Stomach (tissue), 9 donors: ENCODE results near the gene RYR1. TPM values are rescaled to one million over a fixed set of nuclear protein-coding genes. Genes with fewer than 3 reads are reported as not detected.

Source experiments
- DNase-seq, 2 donors: peaks; one replicate each; pipeline versions ENCODE4 v3.0.0 to v3.0.0-alpha.2; 2013 to 2019
- H3K27ac ChIP-seq, 5 donors: fragments of 200-600 bp in 4 of 5; sonication (generic) in 4 of 5; one replicate each; pipeline ENCODE4 v1.5.1; 2013 to 2019; ENCODE audit warnings: mild to moderate bottlenecking in 1 of 5, moderate library complexity in 1 of 5
- H3K27me3 ChIP-seq, 3 donors: fragments of 200-600 bp; sonication (generic); one replicate each; pipeline ENCODE4 v1.5.1; 2017 to 2019; ENCODE audit warnings: mixed run types in 1 of 3
- H3K36me3 ChIP-seq, 4 donors: fragments of 200-600 bp; sonication (generic); 1 replicate in 3 of 4; 2 replicates in 1 of 4; pipeline ENCODE4 v1.5.1; 2016 to 2019
- H3K4me1 ChIP-seq, 4 donors: fragments of 200-600 bp; sonication (generic); one replicate each; pipeline ENCODE4 v1.5.1; 2016 to 2019
- H3K4me3 ChIP-seq, 4 donors: fragments of 200-600 bp; sonication (generic) in 3 of 4; one replicate each; pipeline ENCODE4 v1.5.1; 2016 to 2019; ENCODE audit warnings: mild to moderate bottlenecking in 1 of 4
- H3K9me3 ChIP-seq, 4 donors: fragments of 200-600 bp; sonication (generic); one replicate each; pipeline ENCODE4 v1.5.1; 2016 to 2019
- CTCF ChIP-seq, 7 experiments: fragments of 450-650 bp in 4 of 7; fragments of 200-600 bp in 3 of 7; sonication (generic) in 3 of 7; IDR thresholded peaks; one replicate each; pipeline ENCODE4 v1.5.1; 2016 to 2019; ENCODE audit warnings: antibody characterized with exemption in 7 of 7, control low read depth in 2 of 7, mild to moderate bottlenecking in 1 of 7
- EP300 ChIP-seq: sonication (generic); formaldehyde crosslinking; IDR thresholded peaks from one replicate; pipeline ENCODE4 v1.6.1; 2017; ENCODE audit warnings: antibody characterized with exemption
- POLR2A ChIP-seq, 4 donors: fragments of 450-650 bp; IDR thresholded peaks; one replicate each; pipeline ENCODE4 v1.6.1; 2016; ENCODE audit warnings: antibody characterized with exemption in 4 of 4, control low read depth in 2 of 4, mild to moderate bottlenecking in 1 of 4, moderate library complexity in 1 of 4
- POLR2AphosphoS5 ChIP-seq, 3 donors: sonication (generic); formaldehyde crosslinking; IDR thresholded peaks; one replicate each; pipeline ENCODE4 v1.6.1; 2016; ENCODE audit warnings: antibody characterized with exemption in 3 of 3
- WGBS, 5 donors: extraction: QIAGEN DNeasy Blood & Tissue Kit in 3 of 5; methylation state at CpG; one replicate each; pipeline versions ENCODE4 v1.1.5 to v1.1.7; 2013 to 2018; 5-methylcytosine and 5-hydroxymethylcytosine counted together
- intact Hi-C: fragments of 100-400 bp; cut with DNase I; formaldehyde crosslinking; loops from one replicate; pipeline ENCODE4 v1.15.1; 2023; ENCODE audit warnings: low total_unique reads
- polyA plus RNA-seq, 3 donors: library from polyadenylated mRNA; stranded (reverse); fragments of 200-250 nt; gene quantifications; one replicate each; pipeline ENCODE4 v1.2.3, GENCODE V29; 2013
- total RNA-seq, 5 donors: library from RNA; depleted of rRNA; stranded (reverse); fragments of >200 nt; gene quantifications; one replicate each; pipeline versions ENCODE4 v1.1.0 to v1.2.3, GENCODE V29; 2014 to 2016
- donor health status: healthy with polysubstance abuse.
- donor health status: Bipolar disorder and iron deficiency.
- donor health status: healthy.

RYR1 gene
- total and polyA plus RNA-seq, 8 donors = under 0.01 to 10.7 (median 1.2) TPM

GRCh38 chr19:38618590-38619360 is 185.3 kb downstream of the RYR1 start, which contains the start of gene EIF3K:
Gene EIF3K, plus strand, starts transcription at chr19:38619188. Its CDS starts 81 bp downstream, at chr19:38619269.
- peak within 1 kb of the TSS; percentile 85 to 98 (median 92) for H3K4me3 ChIP-seq
- 1 to 3% (median 2%) methylated on average over 37 to 64 of the region's 64 CpGs for WGBS, 5 donors
- H3K27me3 ChIP-seq = no peaks in the 10 kb centered on the region
- H3K4me1 ChIP-seq = peaks cover 16 to 33% (median 20%) of the 10 kb centered on the region in 4 donors
- H3K9me3 ChIP-seq = no peaks in the 10 kb centered on the region
- H3K36me3 ChIP-seq = peaks cover 31 to 38% (median 36%) of the 10 kb centered on the region in 4 donors
- TF ChIP-seq POLR2AphosphoS5 (IDR thresholded peaks at IDR 0.05) = peak; percentile 94 to 98 (median 95)
- TF ChIP-seq POLR2A (IDR thresholded peaks at IDR 0.05) = no peak
- no peak for TF ChIP-seq CTCF (IDR thresholded peaks at IDR 0.05)
- no peak for TF ChIP-seq EP300
- peak within 1 kb of the TSS; percentile 79 to 92 (median 90) for H3K27ac ChIP-seq
- intact Hi-C loops = loop anchor here (10.0 kb wide), 1 partner anchor 234 kb away; the partner anchor contains the start of genes GGN and SPRED3
- DNase-seq = peak; percentile 99 to 100

- intact Hi-C loops = loop anchor here (10.0 kb wide), 1 partner anchor 235 kb away; the partner anchor contains the start of genes GGN and SPRED3
- WGBS, 5 donors = 11 to 17% (median 12%) methylated on average over 18 to 21 of the region's 21 CpGs
Observed at GRCh38 chr19:38619361-38620174, 186.1 kb downstream of the RYR1 start.

DNA sequence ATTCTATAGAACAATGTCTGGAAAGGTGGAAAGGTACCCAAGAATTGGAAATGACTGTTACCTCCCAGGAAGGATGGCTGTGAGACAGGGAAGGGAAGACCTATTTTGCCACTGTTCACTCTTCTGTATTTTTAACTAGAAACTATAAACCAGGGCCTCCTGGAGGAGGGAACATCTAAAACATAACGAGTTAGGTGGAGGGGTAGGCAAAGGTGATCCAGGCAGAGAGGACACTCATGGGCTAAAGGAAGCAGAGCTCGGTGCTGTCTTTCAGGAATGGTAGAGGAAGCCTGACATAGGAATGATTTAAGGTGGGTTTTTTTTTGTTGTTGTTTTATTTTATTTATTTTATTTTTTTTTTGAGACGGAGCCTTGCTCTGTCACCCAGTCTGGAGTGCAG is 191.3 kb downstream of the RYR1 start:
- TF ChIP-seq POLR2A (IDR thresholded peaks at IDR 0.05) = no peak
- no peak for TF ChIP-seq CTCF (IDR thresholded peaks at IDR 0.05)
- TF ChIP-seq EP300 = no peak
- intact Hi-C loops = no loop called here
- Histone ChIP-seq H3K4me1 (peaks cover 5 to 18% (median 7%) of the 10 kb centered on the region in 4 donors), H3K9me3 (no peaks in the 10 kb centered on the region), H3K27ac (no peak overlapping the region), H3K4me3 (no peak overlapping the region), H3K36me3 (peaks cover 87 to 98% (median 97%) of the 10 kb centered on the region in 4 donors), H3K27me3 (no peaks in the 10 kb centered on the region)
- WGBS, 5 donors = 77 to 88% (median 80%) methylated on average over 3 of the region's 3 CpGs
- no peak for DNase-seq

More at GRCh38 chr19:38619361-38620174, 186.1 kb downstream of the RYR1 start:
- Histone ChIP-seq H3K27me3 (no peaks in the 10 kb centered on the region), H3K4me3 (peak overlapping the region; percentile 85 to 98 (median 92)), H3K36me3 (peaks cover 39 to 46% (median 44%) of the 10 kb centered on the region in 4 donors), H3K27ac (peak overlapping the region; percentile 79 to 92 (median 90)), H3K9me3 (no peaks in the 10 kb centered on the region), H3K4me1 (peaks cover 16 to 33% (median 20%) of the 10 kb centered on the region in 4 donors)
- DNase-seq = no peak
- TF ChIP-seq POLR2A (IDR thresholded peaks at IDR 0.05) = peak in 1 of 4 donors; percentile 43
- no peak for TF ChIP-seq POLR2AphosphoS5 (IDR thresholded peaks at IDR 0.05)
- no peak for TF ChIP-seq EP300
- TF ChIP-seq CTCF (IDR thresholded peaks at IDR 0.05) = no peak

DNA sequence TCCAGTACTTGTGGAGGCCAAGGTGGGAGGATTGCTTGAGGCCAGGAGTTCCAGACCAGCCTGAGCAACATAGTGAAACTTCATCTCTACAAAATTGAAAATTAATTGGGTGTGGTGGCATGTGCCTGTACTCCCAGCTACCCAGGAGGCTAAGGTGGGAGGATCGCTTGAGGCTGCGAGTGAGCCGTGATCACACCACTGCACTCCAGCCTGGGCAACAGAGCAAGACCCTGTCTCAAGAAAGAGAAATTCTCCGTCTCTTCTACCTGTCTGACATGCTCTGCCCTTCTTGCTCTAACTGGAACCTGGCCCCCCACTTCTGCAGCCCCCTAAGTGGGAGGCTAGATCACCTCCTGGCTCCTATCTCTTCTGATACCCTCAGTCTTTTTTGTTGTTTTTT is 192.9 kb downstream of the RYR1 start:
- Histone ChIP-seq H3K9me3 (no peaks in the 10 kb centered on the region), H3K36me3 (peaks cover 86 to 100% (median 99%) of the 10 kb centered on the region in 4 donors), H3K27me3 (no peaks in the 10 kb centered on the region), H3K27ac (no peak overlapping the region), H3K4me3 (no peak overlapping the region), H3K4me1 (peaks cover 0 to 2% (median 0%) of the 10 kb centered on the region in 4 donors)
- 92 to 98% (median 95%) methylated on average over 4 of the region's 4 CpGs for WGBS, 5 donors
- no peak for DNase-seq
- TF ChIP-seq POLR2AphosphoS5 (IDR thresholded peaks at IDR 0.05) (no peak), EP300 (no peak), POLR2A (IDR thresholded peaks at IDR 0.05) (no peak), CTCF (IDR thresholded peaks at IDR 0.05) (no peak)
- intact Hi-C loops = no loop called here
